IMR-90 (cell line): ENCODE measurements around the gene ATP2A3. TPM values are rescaled to one million over a fixed set of nuclear protein-coding genes. Genes with fewer than 3 reads are reported as not detected.
A peak's percentile ranks its signal among the peaks of the same experiment; 100 is the strongest.

Experiments used
- ATAC-seq: fragments of 200-7000 bp; cut with Tn5 transposase; 2 replicates; pipeline ENCODE4 v1.9.1; 2020; ENCODE audit warnings: low read depth, mild to moderate bottlenecking, moderate library complexity
- BruUV-seq: library from RNA; stranded (reverse); fragments of 400-500 nt; replicated peaks from 2 replicates; lab custom pipeline; 2021; lab: Mats Ljungman, UMichigan
- CTCF ChIA-PET: fragments of 300-600 bp; formaldehyde crosslinking; extraction: SDS; loops from one replicate; lab custom pipeline; 2021; ENCODE audit warnings: antibody characterized with exemption; lab: Yijun Ruan, JAX
- POLR2A ChIA-PET: fragments of 300-600 bp; sonication (Branson Sonifier 250); formaldehyde crosslinking; loops from one replicate; lab custom pipeline; 2022; ENCODE audit warnings: antibody characterized with exemption; ENCODE audit not compliant: unreplicated experiment; lab: Charles Lee
- DNase-seq: peaks from one replicate; pipeline ENCODE4 v3.0.0; 2013
- H2AFZ ChIP-seq: replicated peaks from 2 replicates; pipeline ENCODE3; 2013; ENCODE audit warnings: low read length, mild to moderate bottlenecking; ENCODE audit not compliant: poor library complexity
- H2AK5ac ChIP-seq: 2 replicates; pipeline ENCODE4 v1.6.1; 2013; ENCODE audit warnings: low read depth, low read length, inconsistent platforms
- H2AK9ac ChIP-seq: replicated peaks from 2 replicates; pipeline ENCODE3; 2013; ENCODE audit warnings: mild to moderate bottlenecking, low read depth, low read length, moderate library complexity; ENCODE audit not compliant: poor library complexity
- H2BK120ac ChIP-seq: 2 replicates; pipeline ENCODE4 v1.6.1; 2013; ENCODE audit warnings: low read depth, low read length, inconsistent platforms
- H2BK15ac ChIP-seq: 3 replicates; pipeline ENCODE4 v1.6.1; 2013; ENCODE audit warnings: low read depth, low read length, inconsistent platforms
- H2BK20ac ChIP-seq: 2 replicates; pipeline ENCODE4 v1.6.1; 2013; ENCODE audit warnings: low read depth, mild to moderate bottlenecking, inconsistent platforms, low read length, moderate library complexity
- H2BK5ac ChIP-seq: 2 replicates; pipeline ENCODE4 v1.6.1; 2013; ENCODE audit warnings: mild to moderate bottlenecking, low read depth, low read length, inconsistent platforms; ENCODE audit not compliant: poor library complexity, severe bottlenecking
- H3K14ac ChIP-seq: replicated peaks from 2 replicates; pipeline ENCODE4 v1.6.1; 2013; ENCODE audit warnings: low read depth, low read length, inconsistent platforms
- H3K18ac ChIP-seq: 2 replicates; pipeline ENCODE4 v1.6.1; 2013; ENCODE audit warnings: low read depth, low read length, control low read depth
- H3K23ac ChIP-seq: 2 replicates; pipeline ENCODE4 v1.6.1; 2013; ENCODE audit warnings: low read depth, low read length, inconsistent platforms
- H3K27ac ChIP-seq: 2 replicates; pipeline ENCODE4 v1.5.1; 2013; ENCODE audit warnings: mild to moderate bottlenecking, control low read depth, low read length; ENCODE audit not compliant: insufficient read depth
- H3K27me3 ChIP-seq: 2 replicates; pipeline ENCODE4 v1.6.1; 2013; ENCODE audit warnings: low read length; ENCODE audit not compliant: control insufficient read depth, insufficient read depth
- H3K36me3 ChIP-seq: 2 replicates; pipeline ENCODE4 v1.6.1; 2013; ENCODE audit warnings: low read length, mixed read lengths; ENCODE audit not compliant: control insufficient read depth, insufficient read depth
- H3K4ac ChIP-seq: 2 replicates; pipeline ENCODE4 v1.6.1; 2013; ENCODE audit warnings: low read depth, low read length, inconsistent platforms
- H3K4me1 ChIP-seq: 2 replicates; pipeline ENCODE4 v1.6.1; 2013; ENCODE audit warnings: low read length, mixed read lengths; ENCODE audit not compliant: control insufficient read depth, insufficient read depth
- H3K4me2 ChIP-seq: 2 replicates; pipeline ENCODE4 v1.6.1; 2013; ENCODE audit warnings: low read depth, mild to moderate bottlenecking, control low read depth, low read length, moderate library complexity
- H3K4me3 ChIP-seq: 2 replicates; pipeline ENCODE4 v1.5.1; 2013; ENCODE audit warnings: low read depth, mild to moderate bottlenecking, control low read depth, low read length, moderate library complexity; ENCODE audit not compliant: insufficient read depth
- H3K56ac ChIP-seq: 2 replicates; pipeline ENCODE4 v1.6.1; 2013; ENCODE audit warnings: low read length, inconsistent platforms; ENCODE audit not compliant: insufficient read depth; ENCODE audit errors: extremely low read depth
- H3K79me1 ChIP-seq, 2 experiments: 2 replicates each; pipeline ENCODE4 v1.6.1; 2013; ENCODE audit warnings: low read length in 2 of 2, inconsistent platforms in 1 of 2, low read depth in 1 of 2
- H3K9ac ChIP-seq: 2 replicates; pipeline ENCODE4 v1.6.1; 2013; ENCODE audit warnings: low read depth, low read length, control low read depth
- H3K9me1 ChIP-seq: 2 replicates; pipeline ENCODE4 v1.6.1; 2013; ENCODE audit warnings: low read length, inconsistent platforms; ENCODE audit not compliant: insufficient read depth
- H3K9me3 ChIP-seq: 2 replicates; pipeline ENCODE4 v1.6.1; 2013; ENCODE audit warnings: low read length; ENCODE audit not compliant: control insufficient read depth, insufficient read depth
- H4K20me1 ChIP-seq: 2 replicates; pipeline ENCODE4 v1.6.1; 2013; ENCODE audit warnings: low read length, inconsistent platforms; ENCODE audit not compliant: insufficient read depth
- H4K5ac ChIP-seq: 2 replicates; pipeline ENCODE4 v1.6.1; 2013; ENCODE audit warnings: mild to moderate bottlenecking, low read depth, low read length, control low read depth
- H4K8ac ChIP-seq, 2 experiments: 2 replicates each; pipeline ENCODE4 v1.6.1; 2013; ENCODE audit warnings: low read depth in 2 of 2, low read length in 2 of 2, control low read depth in 1 of 2, inconsistent platforms in 1 of 2
- H4K91ac ChIP-seq: 2 replicates; pipeline ENCODE4 v1.6.1; 2013; ENCODE audit warnings: low read depth, low read length, inconsistent platforms; ENCODE audit not compliant: insufficient read depth
- BHLHE40 ChIP-seq: fragments of 150-350 bp; IDR thresholded peaks from 2 replicates; pipeline ENCODE4 v1.6.1; 2016; ENCODE audit warnings: mild to moderate bottlenecking, low read depth, low read length
- CEBPB ChIP-seq: IDR thresholded peaks from 2 replicates; pipeline ENCODE4 v1.6.1; 2012; ENCODE audit warnings: low read depth, low read length, improper control_type of control experiment
- CHD1 ChIP-seq: IDR thresholded peaks from 2 replicates; pipeline ENCODE4 v1.6.1; 2012; ENCODE audit warnings: low read depth, low read length, improper control_type of control experiment
- FOS ChIP-seq: fragments of 150-350 bp; IDR thresholded peaks from 2 replicates; pipeline ENCODE4 v1.6.1; 2016; ENCODE audit warnings: low read depth, low read length
- MAFK ChIP-seq: IDR thresholded peaks from 2 replicates; pipeline ENCODE4 v1.6.1; 2012; ENCODE audit warnings: low read depth, low read length, improper control_type of control experiment
- MAZ ChIP-seq: IDR thresholded peaks from 2 replicates; pipeline ENCODE4 v1.6.1; 2012; ENCODE audit warnings: low read depth, mild to moderate bottlenecking, low read length, improper control_type of control experiment, moderate library complexity, borderline replicate concordance
- MXI1 ChIP-seq: IDR thresholded peaks from 2 replicates; pipeline ENCODE4 v1.6.1; 2012; ENCODE audit warnings: low read depth, mild to moderate bottlenecking, low read length, moderate library complexity, borderline replicate concordance
- NFE2L2 ChIP-seq: fragments of 150-350 bp; IDR thresholded peaks from 2 replicates; pipeline ENCODE4 v1.6.1; 2016; ENCODE audit warnings: low read depth, mild to moderate bottlenecking, low read length
- POLR2A ChIP-seq: IDR thresholded peaks from 2 replicates; pipeline ENCODE4 v1.6.1; 2012; ENCODE audit warnings: mild to moderate bottlenecking, low read depth, low read length
- RAD21 ChIP-seq: IDR thresholded peaks from 2 replicates; pipeline ENCODE4 v1.6.1; 2012; ENCODE audit warnings: low read length, improper control_type of control experiment
- RFX5 ChIP-seq: IDR thresholded peaks from 2 replicates; pipeline ENCODE4 v1.8.0; 2012; ENCODE audit warnings: low read depth, mild to moderate bottlenecking, low read length, moderate library complexity
- USF2 ChIP-seq: fragments of 150-350 bp; IDR thresholded peaks from 2 replicates; pipeline ENCODE4 v1.6.1; 2017; ENCODE audit warnings: mild to moderate bottlenecking, antibody characterized with exemption, low read length, low read depth
- WGBS, 2 experiments: methylation state at CpG; one replicate each; pipeline versions ENCODE4 v1.1.5 to v1.1.7; 2013; ENCODE audit warnings: missing lambda C conversion rate in 2 of 2; ENCODE audit not compliant: insufficient read length in 1 of 2; ENCODE audit errors: extremely low coverage in 2 of 2; 5-methylcytosine and 5-hydroxymethylcytosine counted together
- dilution Hi-C: fragments of 300-500 bp; cut with HindIII; formaldehyde crosslinking; loops from one replicate; pipeline ENCODE4 v1.14.3; 2018; ENCODE audit warnings: low sequenced_read_pairs; ENCODE audit not compliant: unreplicated experiment
- in situ Hi-C: fragments of 300-500 bp; cut with MboI; formaldehyde crosslinking; loops from 3 replicates; pipeline ENCODE4 v1.14.3; 2019; ENCODE audit warnings: low sequenced_read_pairs, inconsistent platforms, mixed read lengths
- intact Hi-C: fragments of 100-400 bp; cut with micrococcal nuclease; formaldehyde crosslinking; loops from 2 replicates; pipeline ENCODE4 v1.10.0; 2022
- polyA plus RNA-seq, 3 experiments: library from polyadenylated mRNA; depleted of rRNA; stranded (reverse); fragments of >200 nt; gene quantifications; 2 replicates each; pipeline ENCODE4 v1.2.3, GENCODE V29; 2012; ENCODE audit warnings: low replicate concordance in 1 of 3
- total RNA-seq: library from RNA; depleted of rRNA; stranded (reverse); fragments of >200 nt; gene quantifications from 2 replicates; pipeline ENCODE4 v1.2.3, GENCODE V29; 2012
- TF ChIP-seq, protein P1 (sequence below): conservative IDR thresholded peaks from 2 replicates; pipeline ENCODE4 v1.5.1; 2012; ENCODE audit warnings: mild to moderate bottlenecking, low read depth, low read length, improper control_type of control experiment

ATP2A3 gene
- total and polyA plus RNA-seq, 2 of the 4 experiments (the other 2 are of a cell fraction): 0.18 to 0.63 TPM

DNA sequence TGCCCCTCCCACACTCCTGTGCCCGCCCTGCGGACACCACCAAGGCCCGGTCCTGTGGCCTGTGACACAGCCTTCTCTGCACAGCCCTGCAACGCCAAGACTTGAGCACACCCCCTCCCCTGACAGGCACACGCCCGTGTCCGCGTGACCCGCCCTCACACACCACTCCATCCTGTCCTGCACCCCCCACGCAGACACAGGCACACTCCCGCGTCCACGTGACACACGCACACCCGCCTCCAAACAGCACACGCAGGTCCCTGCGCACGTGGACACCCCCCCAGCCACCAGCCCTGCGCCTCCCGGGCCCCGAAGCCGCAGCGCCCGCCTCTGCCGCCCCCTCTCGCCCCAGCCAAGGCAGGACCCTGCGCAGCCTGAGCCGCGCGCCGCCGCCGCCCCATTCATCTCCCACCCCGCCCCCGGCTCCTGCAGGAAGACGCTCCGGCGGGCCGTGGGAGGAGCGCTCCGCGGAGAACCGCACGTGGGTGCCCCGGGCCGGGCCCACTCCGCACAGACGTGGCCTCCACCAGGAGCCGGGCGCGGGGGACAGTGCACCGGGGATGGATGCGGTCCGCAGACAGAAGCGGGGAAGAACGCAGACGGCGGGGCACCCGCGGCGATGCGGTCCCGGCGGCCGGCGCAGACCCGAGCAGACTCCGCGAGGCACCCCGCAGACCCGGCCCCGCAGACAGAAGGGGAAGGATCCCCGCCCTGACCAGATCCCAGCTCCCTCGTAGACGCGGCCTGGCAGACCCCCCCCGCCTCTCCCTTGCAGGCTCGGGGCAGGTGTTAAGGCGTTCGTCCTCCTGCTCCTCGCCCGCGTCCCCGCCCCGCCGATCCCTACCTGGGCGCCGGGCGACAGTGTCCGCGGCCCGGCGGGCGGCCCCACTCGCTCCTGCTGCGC is 71.9 kb downstream of the ATP2A3 start:
- H3K56ac ChIP-seq: no peak overlapping the region
- peaks cover 6% of the 10 kb centered on the region; the same call in 1 of the 2 replicates for H4K20me1 ChIP-seq
- H3K23ac ChIP-seq: no peak overlapping the region
- no peak overlapping the region for H4K5ac ChIP-seq
- DNase-seq (peak; percentile 66), ATAC-seq (peak; percentile 27)
- intact Hi-C loops: loop anchor here (2.0 kb wide), 1 partner anchor 46 kb away; the partner anchor contains the start of gene NCBP3
- H3K14ac ChIP-seq: no peak overlapping the region
- no peak overlapping the region for H2BK120ac ChIP-seq
- dilution Hi-C loops: no loop called here
- no peak overlapping the region for H2BK20ac ChIP-seq
- POLR2A ChIA-PET: no interaction called here
- peak overlapping the region; percentile 58; the same call in 1 of the 2 replicates for H3K9ac ChIP-seq
- peak overlapping the region; percentile 92 for H2AFZ ChIP-seq
- H3K27ac ChIP-seq: peak overlapping the region; percentile 23; the same call in 1 of the 2 replicates
- no TSS peak for BruUV-seq
- CTCF ChIA-PET: no interaction called here
- H3K79me1 ChIP-seq: peaks cover 8 to 46% of the 10 kb centered on the region in 2 experiments; a peak in 3 of 4 replicates
- H2AK9ac ChIP-seq: peak overlapping the region; percentile 92
- H4K91ac ChIP-seq: no peak overlapping the region
- H2BK15ac ChIP-seq: no peak overlapping the region
- 2% methylated on average over 11 of the region's 96 CpGs; no CpG with 5 or more reads in 1 of the 2 experiments for WGBS, 2 experiments
- H3K4me3 ChIP-seq: peak overlapping the region; percentile 67
- peak overlapping the region; percentile 33 for H2BK5ac ChIP-seq
- peak overlapping the region; percentile 87 for H3K4me2 ChIP-seq
- H2AK5ac ChIP-seq: peak overlapping the region; percentile 84
- in situ Hi-C loops: no loop called here
- H3K4me1 ChIP-seq: peaks cover 41% of the 10 kb centered on the region
- no peak overlapping the region; the same call in 1 of the 2 replicates for H3K4ac ChIP-seq
- no peaks in the 10 kb centered on the region for H3K36me3 ChIP-seq
- H3K9me3 ChIP-seq: no peaks in the 10 kb centered on the region
- H3K27me3 ChIP-seq: no peaks in the 10 kb centered on the region
- peaks cover 31% of the 10 kb centered on the region for H3K9me1 ChIP-seq
- H3K18ac ChIP-seq: no peak overlapping the region
- H4K8ac ChIP-seq: peak overlapping the region in 1 of 2 experiments; percentile 40; a peak in 2 of 4 replicates
- TF ChIP-seq MXI1: peak; percentile 87; the same call in 1 of the 2 replicates
- peak; percentile 91 for TF ChIP-seq USF2
- TF ChIP-seq CEBPB: no peak
- peak; percentile 95 for TF ChIP-seq BHLHE40
- TF ChIP-seq, protein P1, sequence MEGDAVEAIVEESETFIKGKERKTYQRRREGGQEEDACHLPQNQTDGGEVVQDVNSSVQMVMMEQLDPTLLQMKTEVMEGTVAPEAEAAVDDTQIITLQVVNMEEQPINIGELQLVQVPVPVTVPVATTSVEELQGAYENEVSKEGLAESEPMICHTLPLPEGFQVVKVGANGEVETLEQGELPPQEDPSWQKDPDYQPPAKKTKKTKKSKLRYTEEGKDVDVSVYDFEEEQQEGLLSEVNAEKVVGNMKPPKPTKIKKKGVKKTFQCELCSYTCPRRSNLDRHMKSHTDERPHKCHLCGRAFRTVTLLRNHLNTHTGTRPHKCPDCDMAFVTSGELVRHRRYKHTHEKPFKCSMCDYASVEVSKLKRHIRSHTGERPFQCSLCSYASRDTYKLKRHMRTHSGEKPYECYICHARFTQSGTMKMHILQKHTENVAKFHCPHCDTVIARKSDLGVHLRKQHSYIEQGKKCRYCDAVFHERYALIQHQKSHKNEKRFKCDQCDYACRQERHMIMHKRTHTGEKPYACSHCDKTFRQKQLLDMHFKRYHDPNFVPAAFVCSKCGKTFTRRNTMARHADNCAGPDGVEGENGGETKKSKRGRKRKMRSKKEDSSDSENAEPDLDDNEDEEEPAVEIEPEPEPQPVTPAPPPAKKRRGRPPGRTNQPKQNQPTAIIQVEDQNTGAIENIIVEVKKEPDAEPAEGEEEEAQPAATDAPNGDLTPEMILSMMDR: no peak
- no peak for TF ChIP-seq RFX5
- no peak for TF ChIP-seq MAFK
- peak; percentile 18; the same call in 1 of the 2 replicates for TF ChIP-seq POLR2A
- TF ChIP-seq NFE2L2: peak; percentile 36; the same call in 1 of the 2 replicates
- peak; percentile 70; the same call in 1 of the 2 replicates for TF ChIP-seq MAZ
- peak; percentile 51; the same call in 1 of the 2 replicates for TF ChIP-seq FOS
- TF ChIP-seq RAD21: no peak
- TF ChIP-seq CHD1: no peak
